SK-N-MC (cell line): ENCODE measurements around the gene CNTNAP3B.
"Not testable (repeated sequence)": the region's sequence is repeated elsewhere in the genome, so short reads cannot be mapped to it uniquely, and the experiment has no call there.

Experiments
- DNase-seq: peaks from one replicate; pipeline ENCODE4 v3.0.0-alpha.2; 2011; ENCODE audit warnings: low read depth, low spot score
- H3K27ac ChIP-seq: fragments of 200-600 bp; sonication (generic); 2 replicates; pipeline ENCODE4 v1.5.1; 2016; ENCODE audit warnings: mixed run types
- H3K36me3 ChIP-seq: fragments of 200-600 bp; sonication (generic); 2 replicates; pipeline ENCODE4 v1.6.1; 2017; ENCODE audit warnings: antibody characterized with exemption, low read length, mixed read lengths; ENCODE audit not compliant: insufficient read depth
- H3K4me3 ChIP-seq: fragments of 200-600 bp; sonication (generic); 2 replicates; pipeline ENCODE4 v1.5.1; 2016
- H3K9ac ChIP-seq: fragments of 200-600 bp; sonication (generic); 2 replicates; pipeline ENCODE4 v1.8.0; 2017; ENCODE audit warnings: mixed run types, mixed read lengths; ENCODE audit not compliant: insufficient read length
- H3K9me3 ChIP-seq: fragments of 200-600 bp; sonication (generic); 2 replicates; pipeline ENCODE4 v1.6.1; 2017; ENCODE audit warnings: low read depth, mild to moderate bottlenecking, antibody characterized with exemption, low read length, moderate library complexity, mixed read lengths

CNTNAP3B gene

DNA sequence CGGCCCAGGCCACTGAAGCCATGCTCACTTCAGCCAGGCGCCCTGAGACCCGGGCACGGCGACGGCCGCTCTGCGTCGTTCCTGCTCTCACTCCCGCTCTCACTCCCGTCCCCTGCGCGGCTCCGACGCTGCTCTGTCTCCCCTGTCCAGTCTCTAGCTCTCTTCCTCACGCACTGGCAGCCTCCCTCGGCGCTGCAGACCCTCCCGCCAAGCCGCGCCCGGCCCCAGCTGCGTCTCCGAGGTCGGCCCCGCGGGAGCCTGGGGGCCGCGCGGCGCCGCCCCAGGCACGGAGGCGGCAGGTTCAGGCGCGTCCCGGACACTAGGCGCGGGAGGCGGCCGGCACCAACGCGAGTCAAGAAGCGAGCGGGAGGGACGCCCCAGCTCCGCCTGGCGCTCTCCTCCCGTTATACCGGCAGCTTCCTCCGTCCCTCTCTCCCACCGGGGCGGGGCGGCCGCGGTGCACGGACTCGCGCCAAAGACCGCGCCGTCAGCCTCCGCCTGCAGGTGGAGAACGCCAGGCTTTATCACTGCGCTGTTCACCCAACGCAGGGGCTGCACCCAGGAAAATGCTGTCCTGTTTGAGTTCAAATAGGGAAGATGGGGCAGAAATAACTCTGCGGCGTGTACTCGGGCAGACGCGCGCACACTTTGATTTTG lies at the start of gene CNTNAP3B:
Gene CNTNAP3B, minus strand, starts transcription at position 354 of the 657 bp plus-strand sequence. Its CDS starts 332 bp downstream, at position 22.
- H3K4me3 ChIP-seq, H3K27ac ChIP-seq, H3K36me3 ChIP-seq, DNase-seq, H3K9ac ChIP-seq, H3K9me3 ChIP-seq: not testable (repeated sequence)

DNA sequence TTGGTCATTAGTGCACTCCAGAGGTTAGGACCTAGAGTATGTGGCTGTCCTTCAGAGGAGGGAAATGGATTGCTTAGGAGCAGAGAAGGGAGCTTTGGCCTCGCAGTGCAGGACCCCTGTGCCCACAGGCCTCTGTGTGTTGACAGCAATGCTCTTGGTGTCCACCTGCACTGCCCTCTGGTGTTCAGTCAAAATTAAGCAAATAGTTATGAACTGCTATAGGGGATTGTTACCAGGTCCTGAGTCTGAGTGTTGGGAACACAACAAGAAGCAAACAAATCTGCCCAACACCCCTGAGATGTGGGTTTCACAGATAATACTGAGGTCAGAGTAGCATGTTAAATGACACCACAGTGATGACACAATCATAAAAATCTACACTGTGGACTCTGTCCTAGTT lies 31.1 kb upstream of the CNTNAP3B start:
- H3K4me3 ChIP-seq, H3K36me3 ChIP-seq, DNase-seq, H3K27ac ChIP-seq, H3K9me3 ChIP-seq, H3K9ac ChIP-seq: not testable (repeated sequence)

DNA sequence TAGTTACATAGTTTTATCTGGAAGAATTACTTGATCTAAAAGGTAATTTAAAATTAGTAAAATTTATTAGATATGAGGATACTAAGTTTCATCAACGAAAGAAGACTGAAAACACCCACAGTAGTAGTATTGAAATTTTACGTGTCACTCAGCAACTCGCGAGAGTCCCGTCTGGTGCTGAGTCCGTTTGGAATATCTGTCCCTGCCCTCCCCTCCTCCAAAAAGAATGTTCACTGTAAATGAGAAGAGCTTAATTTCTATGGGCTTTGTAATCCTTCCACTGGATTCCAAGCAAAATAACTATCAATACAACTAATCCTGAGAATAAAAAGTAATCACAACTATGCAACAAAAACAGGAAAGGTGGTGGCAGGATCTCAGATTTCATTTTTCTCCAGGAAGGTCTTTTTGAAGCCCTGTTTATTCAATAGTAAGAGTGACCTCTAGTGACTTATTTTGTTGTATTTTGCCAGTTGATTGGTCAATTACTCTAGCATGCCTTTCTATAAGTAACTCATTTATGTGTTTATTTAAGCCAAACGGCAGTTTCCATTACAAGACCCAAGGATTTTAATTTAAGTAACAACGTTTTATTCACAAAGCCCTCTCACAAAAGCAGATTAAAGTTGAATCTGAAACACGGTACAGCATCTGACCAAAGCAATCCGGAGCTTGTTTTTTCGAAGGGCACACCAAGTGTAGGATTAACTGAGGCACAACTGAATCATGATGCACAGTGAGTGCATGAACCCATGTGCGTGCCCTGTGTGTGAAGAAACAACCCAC lies 2.0 kb downstream of the CNTNAP3B start:
- DNase-seq, H3K27ac ChIP-seq, H3K4me3 ChIP-seq, H3K9ac ChIP-seq, H3K36me3 ChIP-seq, H3K9me3 ChIP-seq: not testable (repeated sequence)

DNA sequence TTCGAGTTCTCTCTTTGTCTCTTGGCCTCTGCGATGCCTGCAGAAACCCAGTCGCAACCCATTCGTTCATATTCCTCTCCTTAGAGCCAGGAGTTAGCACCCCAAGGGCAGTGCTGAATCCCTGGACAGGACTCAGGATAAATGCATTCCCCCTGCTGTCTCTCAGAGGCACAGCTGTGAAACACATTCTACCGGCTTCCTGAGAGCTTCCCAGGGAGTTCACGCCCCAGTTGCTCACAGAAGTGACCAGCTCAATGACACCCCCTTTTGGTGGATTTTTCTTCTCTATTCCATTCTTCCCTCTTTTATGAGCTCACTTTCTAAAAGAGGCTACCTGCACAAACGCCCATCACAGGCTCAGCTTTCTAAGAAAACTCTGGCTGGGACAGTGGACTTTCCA lies 8.2 kb downstream of the CNTNAP3B start:
- H3K9ac ChIP-seq, H3K9me3 ChIP-seq, DNase-seq, H3K4me3 ChIP-seq, H3K36me3 ChIP-seq, H3K27ac ChIP-seq: not testable (repeated sequence)

DNA sequence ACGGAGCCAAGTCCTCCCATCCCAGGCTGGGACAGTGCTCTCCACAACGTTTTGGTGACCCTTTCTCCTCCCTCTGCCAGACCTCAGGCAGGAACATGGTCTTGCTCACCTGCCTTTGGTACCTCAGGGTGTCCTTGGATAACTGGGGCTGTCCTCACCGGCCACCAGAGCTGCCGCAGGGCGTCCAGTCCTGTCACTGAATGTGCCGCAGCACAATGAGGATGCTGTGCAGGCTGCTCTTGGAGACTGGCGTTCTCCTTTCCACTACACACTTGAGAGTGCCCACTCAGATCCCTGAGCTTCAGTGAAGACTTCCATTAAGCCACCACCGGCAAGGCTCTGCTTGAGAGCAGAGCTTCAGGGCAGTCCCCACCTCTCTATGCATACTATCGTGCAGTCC lies 33.3 kb downstream of the CNTNAP3B start:
- H3K36me3 ChIP-seq, H3K9me3 ChIP-seq, DNase-seq, H3K4me3 ChIP-seq, H3K27ac ChIP-seq, H3K9ac ChIP-seq: not testable (repeated sequence)

DNA sequence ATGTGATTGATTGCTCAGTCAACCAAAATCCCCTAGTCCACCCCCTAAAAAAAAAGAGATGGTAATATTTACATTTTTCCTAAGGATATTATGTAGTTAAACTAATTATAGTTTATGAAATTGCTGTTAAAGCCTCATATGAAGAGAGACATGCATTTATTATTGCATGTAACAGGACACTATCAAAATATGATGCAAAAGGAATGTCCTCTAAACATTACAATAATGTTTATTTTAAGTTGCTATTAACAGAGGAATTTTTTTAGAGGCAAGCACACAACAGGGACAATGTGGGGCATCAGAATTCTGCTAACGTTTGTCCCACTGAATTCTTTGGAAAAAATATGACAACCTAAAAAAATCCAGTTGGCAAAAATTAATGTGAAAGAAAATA lies 44.7 kb downstream of the CNTNAP3B start:
- H3K36me3 ChIP-seq, H3K9me3 ChIP-seq, H3K9ac ChIP-seq, H3K27ac ChIP-seq, H3K4me3 ChIP-seq, DNase-seq: not testable (repeated sequence)

DNA sequence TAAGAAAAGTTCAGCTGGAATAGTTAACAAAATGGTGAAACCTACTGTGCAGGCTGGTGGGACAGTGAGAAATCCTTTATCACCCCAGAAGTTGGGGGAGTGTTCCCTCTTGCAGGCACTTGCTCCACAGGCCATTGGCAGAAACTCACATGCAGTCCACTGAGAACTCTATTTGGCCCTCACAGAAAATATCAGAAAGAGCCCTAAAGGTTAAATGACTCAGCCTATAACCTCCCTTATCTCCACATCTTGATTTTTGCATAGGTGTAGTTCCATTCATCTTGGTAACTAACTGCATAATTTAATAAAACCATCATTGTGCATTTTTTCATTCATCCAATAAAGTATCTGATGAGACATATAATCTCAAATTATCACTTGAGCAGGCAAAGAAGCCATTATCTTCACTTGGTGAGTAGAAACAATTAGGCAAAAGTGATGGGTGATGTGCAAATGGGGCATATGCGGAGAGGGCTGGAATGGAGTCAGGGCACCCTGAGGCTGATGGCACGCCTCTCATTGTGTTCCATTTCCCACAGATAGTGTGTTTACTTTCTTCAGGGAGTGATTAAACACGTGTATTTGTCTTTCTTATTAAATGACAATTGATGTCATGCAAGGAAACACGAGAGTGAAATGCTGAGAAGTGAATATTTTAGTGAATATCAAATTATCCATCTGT lies 45.2 kb downstream of the CNTNAP3B start:
- not testable (repeated sequence) for H3K9me3 ChIP-seq, H3K36me3 ChIP-seq, H3K4me3 ChIP-seq, H3K9ac ChIP-seq, DNase-seq, H3K27ac ChIP-seq

DNA sequence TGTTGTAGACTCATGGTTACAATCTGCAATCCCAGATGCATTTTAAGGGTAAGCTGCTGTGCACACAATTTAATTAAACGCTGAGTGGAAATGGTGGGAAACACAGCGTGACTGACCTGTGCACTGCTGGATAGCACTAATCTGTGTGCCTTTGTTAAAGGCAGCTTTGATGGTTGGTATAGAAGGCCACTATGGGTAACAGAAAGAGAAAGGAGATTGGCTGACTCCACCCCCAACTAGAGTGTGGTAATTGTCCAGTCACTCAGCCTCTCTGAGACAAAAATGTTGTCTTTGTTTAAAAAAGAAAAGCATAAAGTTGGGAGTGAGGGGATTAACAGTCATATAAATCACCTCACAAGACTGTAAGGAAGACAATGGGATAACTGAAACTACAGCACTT lies 48.9 kb downstream of the CNTNAP3B start:
- not testable (repeated sequence) for H3K9ac ChIP-seq, H3K27ac ChIP-seq, H3K9me3 ChIP-seq, H3K36me3 ChIP-seq, H3K4me3 ChIP-seq, DNase-seq

DNA sequence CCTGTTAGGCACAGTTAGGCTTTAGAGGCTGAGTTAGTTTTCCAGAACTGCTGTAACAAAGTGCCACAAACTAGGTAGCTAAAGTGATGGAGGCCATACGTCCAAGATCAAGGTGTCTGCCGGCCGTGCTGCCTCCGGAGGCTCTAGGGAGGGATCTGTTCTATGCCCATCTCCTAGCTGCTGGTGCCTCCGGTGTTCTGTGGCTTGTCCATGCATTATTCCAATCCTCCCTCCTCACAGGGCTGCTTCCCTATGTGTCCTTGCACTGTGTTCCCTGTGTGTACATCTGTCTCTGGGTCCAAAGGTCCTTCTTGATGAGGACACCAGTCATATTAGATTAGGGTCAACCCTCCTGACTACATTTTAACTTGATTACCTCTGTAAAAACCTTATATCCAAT lies 54.4 kb downstream of the CNTNAP3B start:
- not testable (repeated sequence) for H3K9me3 ChIP-seq, H3K9ac ChIP-seq, DNase-seq, H3K4me3 ChIP-seq, H3K36me3 ChIP-seq, H3K27ac ChIP-seq

DNA sequence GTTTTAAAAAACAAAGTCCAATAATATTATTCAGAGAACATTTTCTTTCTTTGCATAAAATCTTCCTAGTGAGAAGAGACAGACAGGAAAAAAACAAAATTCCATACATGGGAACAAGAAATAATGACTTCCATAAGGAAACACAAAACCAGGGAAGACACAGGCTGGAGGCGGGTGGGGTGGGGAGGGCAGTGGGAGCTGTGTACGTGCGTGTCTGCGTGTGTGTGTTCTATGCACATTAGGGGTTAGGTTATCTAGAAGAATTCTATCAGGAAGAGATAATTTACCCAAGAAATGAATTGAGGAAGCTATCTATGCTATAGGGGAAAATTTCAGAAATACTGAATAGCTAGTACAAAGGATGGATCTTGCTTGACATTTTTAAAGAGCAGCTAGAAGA lies 58.2 kb downstream of the CNTNAP3B start:
- not testable (repeated sequence) for H3K27ac ChIP-seq, H3K36me3 ChIP-seq, H3K9me3 ChIP-seq, H3K4me3 ChIP-seq, DNase-seq, H3K9ac ChIP-seq

DNA sequence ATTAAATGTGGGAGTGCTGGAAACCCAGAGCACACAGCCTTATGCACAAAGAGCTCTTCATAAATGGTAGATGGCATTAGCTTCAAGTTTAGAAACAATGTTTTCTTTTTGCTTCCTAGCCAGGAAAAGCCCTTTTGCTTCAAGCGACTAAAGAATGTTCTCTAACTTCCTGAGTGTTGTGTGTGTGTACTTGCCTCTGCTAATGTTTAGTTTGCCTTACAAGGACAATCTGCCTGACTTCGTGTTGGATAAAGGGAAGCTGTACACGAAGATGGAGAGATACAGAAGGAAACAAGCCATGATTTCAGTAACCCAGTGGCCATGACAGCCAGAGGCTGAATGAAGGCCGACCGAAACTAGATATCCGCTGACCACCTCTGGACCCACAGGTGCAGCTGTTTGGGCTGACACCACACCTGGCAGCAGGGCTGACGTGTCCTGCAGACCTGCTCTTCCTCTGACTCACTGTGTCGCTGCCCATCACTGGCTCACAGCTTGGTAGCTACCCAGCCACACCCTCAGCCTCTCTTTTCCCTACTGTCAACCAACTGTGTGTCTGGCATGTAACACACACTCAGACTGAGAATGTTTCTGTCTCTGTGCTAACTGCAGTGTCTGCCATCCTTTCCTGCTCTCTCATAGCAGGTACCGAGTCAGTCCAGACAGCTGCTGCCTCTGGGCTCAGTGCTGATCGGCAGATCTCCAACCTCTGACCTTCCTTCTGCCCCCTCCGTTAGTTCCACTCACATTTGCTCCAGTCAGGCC lies 59.0 kb downstream of the CNTNAP3B start:
- not testable (repeated sequence) for H3K4me3 ChIP-seq, DNase-seq, H3K36me3 ChIP-seq, H3K27ac ChIP-seq, H3K9me3 ChIP-seq, H3K9ac ChIP-seq

DNA sequence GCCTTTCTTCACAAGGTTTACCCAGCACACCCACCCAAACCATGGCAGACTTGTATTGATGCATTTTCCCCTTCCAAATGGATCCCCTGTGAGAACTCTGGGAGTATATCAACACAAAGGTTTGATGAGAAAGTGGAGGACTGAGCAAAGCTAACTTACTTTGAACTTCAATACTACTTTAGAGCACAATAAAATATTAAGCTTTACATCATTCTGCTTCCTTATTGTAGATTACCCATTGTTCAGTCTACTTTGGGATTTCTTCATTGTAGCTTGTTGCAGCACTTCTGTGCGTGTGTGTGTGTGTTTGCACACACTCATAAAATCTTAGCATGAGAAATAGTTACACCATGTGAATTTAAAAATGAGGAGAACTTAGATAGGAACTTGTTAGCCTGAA lies 75.4 kb downstream of the CNTNAP3B start:
- not testable (repeated sequence) for DNase-seq, H3K9me3 ChIP-seq, H3K27ac ChIP-seq, H3K36me3 ChIP-seq, H3K4me3 ChIP-seq, H3K9ac ChIP-seq

DNA sequence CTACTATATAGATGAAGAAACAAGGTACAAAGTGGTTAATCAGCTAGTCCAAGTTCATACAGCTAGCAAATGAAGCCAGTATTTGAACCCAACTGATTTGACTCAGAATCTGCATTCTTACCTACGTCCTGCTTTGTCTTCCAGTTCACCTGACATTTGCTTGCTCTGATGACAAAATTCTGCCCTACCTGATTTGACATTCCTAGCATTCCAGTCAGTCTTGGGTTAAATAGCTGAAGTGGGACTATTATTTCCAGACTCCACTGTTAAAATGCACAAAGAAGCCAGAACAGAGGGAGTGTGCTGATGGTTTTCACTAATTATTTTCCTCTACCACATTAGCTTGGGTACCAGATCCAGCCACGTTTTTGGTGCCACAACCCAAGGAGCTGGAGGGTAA lies 78.5 kb downstream of the CNTNAP3B start:
- not testable (repeated sequence) for H3K36me3 ChIP-seq, H3K9me3 ChIP-seq, H3K4me3 ChIP-seq, H3K27ac ChIP-seq, H3K9ac ChIP-seq, DNase-seq

DNA sequence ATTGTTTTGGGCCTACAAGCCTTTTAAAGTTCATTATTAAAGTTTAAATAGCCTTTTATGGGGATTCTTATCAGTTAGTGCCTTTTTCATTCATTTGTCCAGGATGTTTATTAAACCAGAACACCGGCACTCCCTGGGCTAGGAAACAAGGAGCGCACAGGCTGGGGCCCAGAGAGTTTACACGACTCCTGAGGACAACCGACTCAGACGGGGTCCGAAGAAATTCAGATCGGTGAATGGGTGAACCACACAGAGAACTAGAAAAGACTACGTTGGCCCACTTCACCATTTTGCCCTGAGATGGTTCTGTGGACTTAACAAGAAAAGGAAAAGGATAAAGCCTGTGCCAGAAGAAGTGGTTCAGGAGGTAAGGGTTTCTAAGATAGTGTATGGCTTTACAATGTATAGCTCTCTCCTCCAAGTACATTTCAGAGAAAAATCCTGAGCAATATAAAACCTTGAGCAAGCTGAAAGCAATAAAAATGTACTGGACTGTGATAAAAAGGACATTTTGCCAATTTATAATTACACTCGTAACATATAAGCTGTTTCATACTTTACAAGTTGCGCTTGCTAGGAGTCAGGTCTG lies 84.7 kb downstream of the CNTNAP3B start:
- H3K9me3 ChIP-seq, H3K36me3 ChIP-seq, H3K27ac ChIP-seq, H3K9ac ChIP-seq, H3K4me3 ChIP-seq, DNase-seq: not testable (repeated sequence)
